GM06990 (cell line): Measurements from ENCODE around the gene TMEM208.

Experiments used
- DNase-seq: peaks from one replicate; pipeline ENCODE4 v3.0.0-alpha.2; 2011; ENCODE audit not compliant: insufficient read length; ENCODE audit errors: extremely low read depth
- H3K27me3 ChIP-seq: replicated peaks from 2 replicates; pipeline ENCODE4 v1.6.0; 2011; ENCODE audit warnings: low read length; ENCODE audit not compliant: control insufficient read depth, insufficient read depth
- H3K36me3 ChIP-seq: 2 replicates; pipeline ENCODE4 v1.5.1; 2011; ENCODE audit warnings: low read length; ENCODE audit not compliant: control insufficient read depth, insufficient read depth
- H3K4me3 ChIP-seq: replicated peaks from 2 replicates; pipeline ENCODE4 v1.5.1; 2011; ENCODE audit warnings: low read depth, mild to moderate bottlenecking, control low read depth, low read length
- TF ChIP-seq, protein P1 (sequence below): IDR thresholded peaks from 2 replicates; pipeline ENCODE4 v1.5.1; 2011; ENCODE audit warnings: low read length, control low read depth, mild to moderate bottlenecking, inconsistent platforms; ENCODE audit not compliant: insufficient read depth, poor library complexity, severe bottlenecking

The TMEM208 gene

DNA sequence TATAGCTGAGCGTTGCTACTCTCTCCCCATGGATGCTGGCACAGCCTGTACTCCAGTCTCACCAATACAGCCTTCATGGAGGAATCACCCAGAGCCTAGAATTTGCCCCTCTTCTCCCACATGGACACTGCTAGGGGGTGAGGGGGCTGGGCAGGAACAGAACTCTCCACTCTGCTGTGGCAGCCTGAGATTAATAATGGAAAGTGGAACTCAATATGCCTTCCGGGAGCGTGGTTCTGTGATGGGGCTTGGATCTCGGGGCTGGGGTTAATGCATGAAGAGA is 23.1 kb downstream of the TMEM208 start:
- Histone ChIP-seq H3K27me3 (no peaks in the 10 kb centered on the region), H3K36me3 (no peaks in the 10 kb centered on the region; the same call in 1 of the 2 replicates), H3K4me3 (no peak overlapping the region)
- no peak for DNase-seq
- TF ChIP-seq, protein P1, sequence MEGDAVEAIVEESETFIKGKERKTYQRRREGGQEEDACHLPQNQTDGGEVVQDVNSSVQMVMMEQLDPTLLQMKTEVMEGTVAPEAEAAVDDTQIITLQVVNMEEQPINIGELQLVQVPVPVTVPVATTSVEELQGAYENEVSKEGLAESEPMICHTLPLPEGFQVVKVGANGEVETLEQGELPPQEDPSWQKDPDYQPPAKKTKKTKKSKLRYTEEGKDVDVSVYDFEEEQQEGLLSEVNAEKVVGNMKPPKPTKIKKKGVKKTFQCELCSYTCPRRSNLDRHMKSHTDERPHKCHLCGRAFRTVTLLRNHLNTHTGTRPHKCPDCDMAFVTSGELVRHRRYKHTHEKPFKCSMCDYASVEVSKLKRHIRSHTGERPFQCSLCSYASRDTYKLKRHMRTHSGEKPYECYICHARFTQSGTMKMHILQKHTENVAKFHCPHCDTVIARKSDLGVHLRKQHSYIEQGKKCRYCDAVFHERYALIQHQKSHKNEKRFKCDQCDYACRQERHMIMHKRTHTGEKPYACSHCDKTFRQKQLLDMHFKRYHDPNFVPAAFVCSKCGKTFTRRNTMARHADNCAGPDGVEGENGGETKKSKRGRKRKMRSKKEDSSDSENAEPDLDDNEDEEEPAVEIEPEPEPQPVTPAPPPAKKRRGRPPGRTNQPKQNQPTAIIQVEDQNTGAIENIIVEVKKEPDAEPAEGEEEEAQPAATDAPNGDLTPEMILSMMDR, result no peak

DNA sequence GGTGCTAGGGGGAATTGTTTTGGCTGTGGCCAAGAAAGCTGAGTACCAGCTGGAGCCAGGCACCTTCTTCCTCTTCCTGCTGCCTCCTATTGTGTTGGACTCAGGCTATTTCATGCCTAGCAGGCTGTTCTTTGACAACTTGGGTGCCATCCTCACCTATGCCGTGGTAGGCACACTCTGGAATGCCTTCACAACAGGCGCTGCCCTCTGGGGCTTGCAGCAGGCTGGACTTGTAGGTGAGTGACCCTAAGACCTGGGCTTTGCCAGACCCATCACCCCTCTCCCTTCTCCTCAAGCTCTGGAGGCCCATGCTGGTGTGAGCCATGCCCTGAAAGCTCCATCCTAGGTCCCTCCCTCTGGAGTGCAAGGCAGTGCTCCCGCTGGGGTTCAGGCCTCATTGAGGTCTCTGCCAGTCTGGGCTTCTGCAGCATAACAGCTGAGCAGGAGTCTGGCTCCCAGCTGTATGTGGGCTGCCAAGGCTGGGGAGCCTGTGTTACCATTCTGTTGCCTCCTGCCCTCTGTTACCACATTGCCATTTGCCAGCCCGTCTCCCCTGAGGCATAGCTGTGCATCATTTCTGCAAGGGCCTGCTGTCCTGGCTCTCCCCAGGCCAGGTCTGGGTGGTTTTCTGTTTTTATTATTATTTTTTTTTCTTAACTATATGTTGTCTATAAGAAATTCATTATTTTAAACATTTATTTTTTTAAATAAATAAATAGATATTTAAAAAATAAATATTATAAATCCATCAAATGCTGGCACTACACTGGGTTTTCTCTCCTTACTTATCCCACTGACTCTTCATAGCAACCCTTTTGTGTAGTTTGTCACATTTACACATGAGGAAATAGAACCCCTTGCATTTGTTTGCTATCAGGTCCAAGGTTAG is 25.9 kb downstream of the TMEM208 start:
- no peaks in the 10 kb centered on the region; the same call in 1 of the 2 replicates for H3K36me3 ChIP-seq
- TF ChIP-seq, protein P1, result no peak
- DNase-seq, result no peak
- H3K4me3 ChIP-seq, result no peak overlapping the region
- no peaks in the 10 kb centered on the region for H3K27me3 ChIP-seq

DNA sequence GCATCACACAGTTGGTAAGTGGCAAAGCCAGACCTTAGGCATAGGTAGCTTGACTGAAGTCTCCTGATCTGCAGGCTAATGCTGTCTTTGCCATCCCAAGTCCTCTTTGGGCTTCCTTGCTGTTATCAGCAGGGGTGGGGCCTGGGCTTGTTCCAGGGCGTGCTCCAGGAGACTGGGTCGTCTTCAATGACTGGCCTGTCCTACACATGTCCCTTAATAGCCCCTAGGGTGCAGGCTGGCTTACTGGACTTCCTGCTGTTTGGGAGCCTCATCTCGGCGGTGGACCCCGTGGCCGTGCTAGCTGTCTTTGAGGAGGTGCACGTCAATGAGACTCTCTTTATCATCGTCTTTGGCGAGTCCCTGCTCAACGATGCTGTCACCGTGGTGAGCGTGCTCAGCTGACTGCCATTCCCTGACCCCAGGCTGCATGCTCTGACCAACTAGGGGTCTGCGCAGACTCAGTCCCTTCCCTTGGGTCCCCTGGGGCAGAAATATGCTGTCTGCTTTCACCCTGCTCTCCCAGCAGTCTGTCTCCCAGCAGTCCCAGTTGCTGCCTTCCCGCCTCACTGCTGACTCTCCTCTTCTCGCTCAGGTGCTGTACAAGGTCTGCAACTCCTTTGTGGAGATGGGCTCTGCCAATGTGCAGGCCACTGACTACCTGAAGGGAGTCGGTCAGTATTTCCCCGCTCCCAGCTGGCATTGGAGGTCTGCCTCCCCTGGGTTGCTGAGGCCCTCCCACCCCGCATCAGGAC is 28.0 kb downstream of the TMEM208 start:
- TF ChIP-seq, protein P1, result no peak
- Histone ChIP-seq H3K27me3 (no peaks in the 10 kb centered on the region), H3K36me3 (no peaks in the 10 kb centered on the region; the same call in 1 of the 2 replicates), H3K4me3 (no peak overlapping the region)
- DNase-seq, result no peak

DNA sequence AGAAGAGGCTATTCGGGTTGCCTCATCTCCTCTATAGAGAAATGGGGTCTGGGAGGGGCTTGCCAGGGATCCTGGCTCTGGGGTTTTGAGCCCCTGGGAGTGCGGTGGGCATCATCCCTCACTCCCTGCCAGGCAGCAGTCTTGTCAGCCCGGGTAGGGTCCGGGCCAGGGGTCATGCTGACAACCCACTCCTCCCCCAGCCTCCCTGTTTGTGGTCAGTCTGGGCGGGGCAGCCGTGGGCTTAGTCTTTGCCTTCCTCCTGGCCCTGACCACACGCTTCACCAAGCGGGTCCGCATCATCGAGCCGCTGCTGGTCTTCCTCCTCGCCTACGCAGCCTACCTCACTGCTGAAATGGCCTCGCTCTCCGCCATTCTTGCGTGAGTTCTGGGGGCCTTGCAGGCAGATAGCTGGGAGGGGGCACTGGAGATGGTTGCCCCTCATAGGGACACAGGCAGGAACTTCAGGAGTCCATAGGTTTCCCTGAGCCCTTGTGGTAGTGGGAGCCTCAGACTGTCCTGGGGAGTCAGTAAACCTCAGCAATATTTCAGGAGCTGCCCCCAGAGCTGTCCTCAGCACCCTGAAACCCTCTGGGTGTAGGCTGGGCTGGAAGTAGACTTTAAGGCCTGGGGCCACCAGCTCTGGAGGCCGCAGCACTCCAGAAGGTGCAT is 28.8 kb downstream of the TMEM208 start:
- no peak for DNase-seq
- Histone ChIP-seq H3K4me3 (no peak overlapping the region), H3K36me3 (no peaks in the 10 kb centered on the region; the same call in 1 of the 2 replicates), H3K27me3 (no peaks in the 10 kb centered on the region)
- TF ChIP-seq, protein P1, result no peak

DNA sequence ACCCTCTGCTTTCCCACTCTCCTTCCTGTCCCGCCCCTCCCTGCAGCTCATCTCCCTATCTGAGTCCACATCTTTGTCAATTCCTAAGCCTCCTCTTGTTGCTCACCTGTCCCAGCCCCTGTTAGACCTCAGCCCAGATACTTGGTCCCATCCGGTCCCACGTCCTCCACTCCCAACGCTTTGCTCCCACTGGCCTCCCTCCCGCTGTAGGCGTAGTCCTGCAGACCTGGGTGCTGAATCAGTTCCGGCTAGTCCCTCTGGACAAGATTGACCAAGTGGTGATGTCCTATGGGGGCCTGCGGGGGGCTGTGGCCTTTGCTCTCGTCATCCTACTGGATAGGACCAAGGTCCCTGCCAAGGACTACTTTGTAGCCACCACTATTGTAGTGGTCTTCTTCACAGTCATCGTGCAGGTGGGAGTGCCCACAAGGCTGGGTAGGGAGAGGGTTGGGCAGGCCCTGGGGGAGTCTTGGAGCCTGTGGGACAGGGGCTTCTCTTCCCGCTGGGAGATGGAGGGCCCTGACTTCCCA is 29.8 kb downstream of the TMEM208 start:
- Histone ChIP-seq H3K27me3 (no peaks in the 10 kb centered on the region), H3K36me3 (no peaks in the 10 kb centered on the region; the same call in 1 of the 2 replicates), H3K4me3 (no peak overlapping the region)
- TF ChIP-seq, protein P1, result no peak
- DNase-seq, result no peak
